Cortex of kidney (tissue), 1 donor: ENCODE data around the gene TMEM9.

Experiments
- DNase-seq: peaks from one replicate; lab custom pipeline; 2025; lab: John Stamatoyannopoulos, UW

Gene TMEM9

DNA sequence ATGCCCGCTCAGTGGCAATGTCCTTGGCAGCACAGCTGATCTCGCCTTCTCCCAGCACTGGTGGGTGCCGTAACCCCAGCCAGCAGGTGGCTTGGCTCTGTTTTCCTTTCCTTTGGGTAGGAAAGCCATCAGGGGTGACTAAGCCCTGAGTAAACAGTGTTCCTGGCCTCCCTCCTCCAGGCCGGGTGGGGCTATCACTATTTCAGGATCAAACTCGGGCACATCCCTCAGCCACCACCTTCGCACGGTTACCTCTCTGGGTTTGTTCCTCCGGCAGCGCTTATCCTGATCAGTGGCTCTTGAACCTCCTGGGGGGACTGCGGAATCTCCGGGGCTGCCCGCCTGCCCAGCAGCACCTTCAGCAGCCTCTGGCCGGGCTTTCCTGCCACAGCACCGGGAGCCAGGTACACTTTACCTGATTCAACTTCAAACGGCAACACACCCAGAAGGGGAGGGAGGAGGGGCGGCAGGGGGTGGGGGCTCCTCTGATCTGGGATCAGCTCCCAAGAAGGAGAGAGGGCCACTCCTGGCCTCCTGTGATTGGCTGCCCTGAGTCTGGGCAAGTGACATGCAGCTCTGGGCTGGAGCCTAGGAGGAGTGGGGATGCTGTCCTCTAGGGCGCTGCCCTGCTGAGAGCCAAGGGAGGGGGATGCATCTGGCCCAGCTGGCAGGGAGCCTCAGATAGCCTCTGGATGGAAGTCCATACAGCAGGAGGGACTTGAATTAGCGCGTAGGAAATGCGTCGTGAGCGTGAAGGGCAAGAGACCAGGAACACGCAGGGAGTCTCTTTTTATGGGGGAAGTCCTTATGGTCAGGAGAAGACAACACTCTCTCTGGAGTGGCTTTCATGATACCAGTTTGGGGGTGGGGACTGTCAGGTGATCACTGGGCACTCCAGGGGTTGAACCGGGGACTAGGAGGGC is 27.2 kb downstream of the TMEM9 start, which contains the start of gene ASCL5:
ASCL5 (minus strand) TSS at position 353 of the 923 bp plus-strand sequence. CDS start 11,812 bp downstream, outside the sequence.
- DNase-seq, result no peak

- no peak for DNase-seq
Observed at GRCh38 chr1:201126463-201126831, 27.8 kb downstream of the TMEM9 start.

DNA sequence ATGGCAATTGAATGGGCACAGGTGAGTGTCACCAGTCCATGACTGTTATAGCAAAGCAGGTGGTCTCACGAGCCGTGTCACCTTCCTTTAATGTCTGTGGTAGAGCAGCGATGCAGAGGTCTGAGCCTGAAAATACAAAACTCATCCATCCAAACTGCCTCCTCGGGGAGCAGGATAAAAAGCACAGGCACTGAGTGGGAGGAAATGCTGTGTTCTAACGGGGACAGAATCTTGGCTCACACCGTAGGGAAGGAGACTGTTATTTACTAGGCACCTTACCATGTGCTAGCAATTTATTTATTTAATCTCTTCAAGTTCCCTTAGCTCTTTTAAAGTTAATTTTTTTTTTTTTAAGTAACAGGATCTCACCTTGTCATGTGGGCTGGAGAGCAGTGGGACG is 28.5 kb downstream of the TMEM9 start:
- no peak for DNase-seq

GRCh38 chr1:201125019-201125418 is 29.3 kb downstream of the TMEM9 start:
- no peak for DNase-seq

DNA sequence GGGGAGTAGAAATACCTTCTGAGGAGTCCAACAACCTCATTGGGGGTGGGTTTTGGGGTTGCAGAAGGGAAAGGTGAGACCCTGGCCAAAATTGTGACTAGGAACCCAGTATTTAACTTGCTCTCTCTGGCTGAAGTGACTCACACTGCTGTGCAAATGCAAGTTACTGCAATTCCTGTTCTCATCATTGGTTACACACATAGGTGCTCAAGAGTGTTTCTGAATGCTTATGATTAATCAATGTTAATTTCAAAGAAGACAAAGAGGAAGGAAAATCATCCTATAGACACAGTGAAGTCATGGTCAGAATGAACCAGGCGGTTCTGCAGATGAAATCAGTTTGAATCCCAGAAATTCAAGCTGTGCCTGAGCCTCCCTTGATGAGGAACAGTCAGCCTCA is 30.4 kb downstream of the TMEM9 start:
- DNase-seq, result no peak

DNA sequence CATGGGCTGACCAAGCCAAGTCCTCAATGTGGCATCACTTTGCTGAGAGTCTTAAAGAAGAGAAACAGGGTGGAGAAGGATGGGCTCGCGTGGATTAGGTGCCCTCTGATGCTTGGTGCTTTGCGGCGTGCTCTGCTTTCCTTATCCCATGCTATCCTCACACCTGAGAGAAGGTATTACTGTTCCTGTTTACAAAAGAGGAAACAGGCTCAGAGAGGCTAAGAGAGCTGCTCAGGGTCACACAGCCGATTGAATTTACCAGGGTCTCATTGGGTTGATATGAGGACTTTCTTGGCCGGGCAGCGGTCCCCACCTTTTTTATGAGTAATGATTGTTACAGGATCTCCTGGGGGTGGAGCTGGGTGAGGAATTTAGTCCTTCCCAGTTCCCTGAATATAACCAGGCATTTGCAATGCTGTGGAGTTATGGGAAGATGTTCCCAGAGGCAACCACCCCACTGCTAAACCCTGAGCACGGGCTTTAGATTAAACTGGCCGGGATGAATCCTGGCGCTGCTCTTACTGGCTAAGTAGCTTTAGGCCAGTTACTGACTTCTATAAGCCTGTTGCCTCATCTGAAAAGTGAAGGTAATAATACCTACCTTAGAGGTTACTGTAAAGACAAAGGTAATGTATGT is 31.8 kb downstream of the TMEM9 start:
- DNase-seq, result no peak

DNA sequence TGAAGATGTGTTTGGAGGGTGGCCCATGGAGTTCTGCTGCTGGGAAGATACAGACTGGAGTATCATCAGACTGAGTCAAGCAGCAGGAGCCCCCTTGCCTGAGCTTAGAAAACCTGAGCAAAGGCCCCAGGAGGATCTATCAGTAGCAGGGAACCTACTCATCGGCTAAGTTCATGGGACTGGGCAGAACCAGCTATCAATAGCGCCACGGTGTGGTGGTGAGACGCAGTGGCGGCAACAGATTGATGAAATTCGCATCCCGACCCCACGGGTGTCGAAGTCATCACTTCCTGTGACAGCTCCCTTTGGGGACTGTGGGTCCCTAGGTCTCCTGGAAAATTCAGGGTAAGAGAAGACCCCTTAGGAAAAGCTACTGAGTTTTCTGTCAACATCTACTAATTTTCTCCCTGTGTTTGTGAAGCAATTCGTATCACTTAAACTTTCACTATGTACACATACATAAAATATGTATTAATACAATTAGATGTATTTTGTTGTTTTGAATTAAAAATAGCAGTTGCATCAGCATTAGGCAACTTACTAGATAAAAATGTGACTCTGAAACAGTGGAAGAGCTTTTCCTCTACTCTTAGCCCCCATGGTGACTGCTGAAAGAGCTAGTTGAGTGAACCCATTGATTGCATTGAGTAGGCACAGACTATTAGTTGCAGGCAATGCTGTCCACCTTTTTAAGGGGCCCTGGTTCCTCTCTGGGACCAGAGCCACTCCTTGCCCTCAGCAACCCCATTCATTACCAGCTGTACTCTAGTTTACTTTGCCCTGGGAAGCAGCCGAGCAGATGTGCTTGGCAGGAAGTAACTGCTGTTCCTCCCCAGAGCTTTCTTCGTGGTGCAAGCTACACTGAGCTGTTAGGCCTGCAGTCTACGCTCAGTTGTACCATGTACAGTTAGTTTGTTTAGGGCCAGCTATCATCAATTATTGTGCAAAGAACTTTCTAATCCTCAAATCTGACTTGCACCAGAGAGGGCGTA is 34.8 kb downstream of the TMEM9 start:
- no peak for DNase-seq

- no peak for DNase-seq
Observed at GRCh38 chr1:201116091-201116490, 38.2 kb downstream of the TMEM9 start.

- no peak for DNase-seq
Observed at GRCh38 chr1:201115390-201115937, 38.8 kb downstream of the TMEM9 start.

DNA sequence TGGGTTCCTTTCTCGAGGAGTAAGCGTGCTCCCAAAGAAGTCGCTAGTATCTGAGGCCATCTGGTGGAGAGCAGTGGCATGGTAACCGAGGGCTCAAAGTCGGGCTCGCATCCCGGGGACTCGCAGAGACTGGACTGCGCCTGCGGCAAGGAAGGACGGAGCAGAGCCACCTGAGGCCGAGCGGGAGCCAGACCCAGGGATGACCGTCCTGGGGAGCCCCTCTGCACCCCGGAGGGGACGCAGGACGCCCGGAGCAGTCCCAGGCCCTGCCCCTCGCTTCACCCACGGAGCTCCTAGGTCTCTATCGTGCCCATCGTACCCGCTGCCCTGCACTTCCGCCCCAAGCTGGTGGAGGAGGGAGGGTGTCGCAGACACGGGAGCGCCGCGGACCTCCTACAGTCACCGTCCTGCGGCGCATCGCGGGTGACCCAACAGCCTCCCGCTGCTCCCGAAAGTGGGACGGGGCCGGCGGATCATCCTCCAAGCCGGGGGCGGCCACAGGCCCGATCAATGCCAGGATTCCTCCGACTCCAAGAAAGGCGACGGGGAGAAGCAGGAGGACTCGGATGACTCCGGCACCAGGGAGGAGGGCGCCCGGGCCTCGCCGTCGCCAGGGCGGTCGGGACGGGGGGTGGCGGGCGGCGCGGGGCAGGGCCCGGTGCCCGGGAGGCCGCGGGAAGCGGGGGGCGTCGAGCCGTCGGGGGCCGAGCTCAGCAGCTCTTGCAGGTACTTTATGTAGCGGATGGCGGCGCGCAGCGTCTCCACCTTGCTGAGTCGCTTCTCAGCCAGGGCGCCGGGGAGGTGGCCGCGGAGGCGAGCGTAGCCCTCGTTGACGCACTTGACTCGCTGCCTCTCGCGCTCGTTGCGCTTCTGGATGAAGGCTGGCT is 39.8 kb downstream of the TMEM9 start:
- no peak for DNase-seq

- no peak for DNase-seq
Observed at GRCh38 chr1:201113451-201114244, 40.6 kb downstream of the TMEM9 start.

DNA sequence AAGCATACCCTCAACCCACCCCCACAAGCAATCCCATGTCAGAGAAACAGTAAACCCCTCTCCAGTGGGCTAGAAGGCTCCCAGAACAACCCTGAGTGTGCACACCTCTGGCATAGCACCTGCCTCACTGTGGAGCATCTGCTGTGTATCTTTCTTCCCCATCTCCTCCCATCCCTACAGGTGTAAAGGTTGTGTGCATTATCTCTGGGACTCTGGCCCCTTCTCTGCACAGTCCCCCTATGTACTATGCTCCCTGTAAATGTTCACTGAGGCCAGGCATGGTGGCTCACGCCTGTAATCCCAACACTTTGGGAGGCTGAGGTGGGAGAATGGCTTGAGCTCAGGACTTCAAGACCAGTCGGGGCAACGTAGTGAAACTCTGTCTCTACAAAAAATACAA is 41.3 kb downstream of the TMEM9 start:
- no peak for DNase-seq

DNA sequence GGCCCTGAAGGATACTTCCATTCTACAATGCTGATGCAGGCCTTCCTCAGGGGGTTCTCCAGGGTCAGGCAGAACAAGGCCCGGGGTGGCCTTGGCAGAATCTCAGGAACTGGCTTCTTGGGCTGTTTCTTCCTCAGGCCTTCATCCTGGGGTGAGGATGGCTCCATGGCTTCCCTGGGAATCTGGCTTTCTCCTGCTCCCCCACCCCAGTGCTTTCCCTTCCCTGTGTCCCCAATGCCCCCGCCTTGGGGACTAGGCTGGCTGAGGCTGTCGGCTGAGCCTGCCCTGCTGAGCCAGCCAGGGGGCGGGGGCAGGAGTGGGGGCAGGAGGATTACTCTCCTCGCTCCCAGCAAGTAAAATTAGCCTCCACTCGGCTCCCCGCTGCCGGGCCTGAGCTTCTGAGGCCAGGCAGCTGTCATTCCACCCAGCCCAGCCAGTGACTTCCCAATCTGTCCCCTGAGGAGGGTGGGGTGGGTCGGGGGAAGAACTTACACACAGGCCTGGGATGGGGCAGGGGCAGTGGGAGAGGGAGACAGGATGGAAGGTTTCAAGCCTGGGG is 42.0 kb downstream of the TMEM9 start, which contains the start of gene CACNA1S:
CACNA1S (minus strand) TSS at position 254 of the 559 bp plus-strand sequence; CDS start at position 167, 87 bp downstream.
- no peak for DNase-seq

DNA sequence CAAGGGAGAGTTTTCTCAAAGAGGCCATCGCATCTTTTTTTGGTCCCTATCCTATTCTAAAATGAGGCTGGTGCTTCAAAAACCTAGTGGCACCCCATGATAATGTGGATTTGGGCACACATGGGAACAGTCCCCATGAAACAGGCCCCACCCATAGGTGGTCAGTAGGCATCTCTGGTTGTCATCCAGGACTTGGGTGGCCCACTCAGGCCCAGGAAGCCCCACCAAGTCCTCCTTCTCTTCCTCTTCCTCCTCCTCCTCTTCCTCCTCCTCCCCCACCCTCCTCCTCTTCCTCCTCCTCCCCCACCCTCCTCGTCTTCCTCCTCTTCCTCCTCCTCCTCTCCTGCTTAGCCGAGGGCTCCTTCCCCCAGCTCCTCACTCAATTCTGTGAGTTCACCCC is 42.6 kb downstream of the TMEM9 start:
- DNase-seq, result no peak

GRCh38 chr1:201111156-201111555 is 43.1 kb downstream of the TMEM9 start:
- no peak for DNase-seq

DNA sequence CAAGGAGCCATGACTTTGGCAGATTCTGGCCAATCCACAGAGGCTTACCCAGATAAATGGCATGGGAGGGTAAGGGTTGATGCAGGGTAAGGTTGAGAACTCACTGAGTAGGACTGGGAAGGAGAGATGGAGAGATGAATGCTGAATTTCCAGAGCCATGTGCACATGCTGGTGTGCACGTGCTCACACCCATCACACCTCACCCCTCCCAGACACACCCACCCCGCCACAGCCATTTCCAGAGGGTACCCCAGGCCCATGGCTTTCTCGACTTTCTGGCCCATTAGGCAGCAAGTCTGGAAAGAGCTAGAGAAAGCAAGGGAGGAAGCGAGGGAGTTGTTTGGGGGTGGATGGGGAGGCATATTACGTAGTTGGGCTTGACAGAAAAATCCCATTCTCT is 43.7 kb downstream of the TMEM9 start:
- no peak for DNase-seq

DNA sequence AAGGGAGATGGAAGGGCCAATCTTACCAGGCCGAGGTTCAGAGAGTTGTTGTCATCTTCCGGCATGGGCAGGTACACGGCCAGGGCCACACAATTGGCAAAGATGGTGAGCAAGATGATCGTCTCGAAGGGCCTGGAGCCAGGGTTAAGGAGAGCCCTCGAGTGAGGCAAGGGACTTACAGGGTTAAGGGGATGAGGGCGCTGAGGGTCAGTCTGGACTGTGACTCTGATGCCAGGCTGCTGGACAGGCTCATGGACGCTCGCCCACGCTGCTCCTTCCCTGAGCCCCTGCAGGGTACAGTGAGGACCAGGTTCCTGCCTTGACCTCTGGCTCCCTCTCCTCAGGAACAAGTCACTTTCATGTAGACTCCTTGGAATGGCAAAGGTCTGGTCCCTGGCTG is 44.1 kb downstream of the TMEM9 start:
- no peak for DNase-seq

- DNase-seq, result no peak
Observed at GRCh38 chr1:201109651-201110050, 44.6 kb downstream of the TMEM9 start.

DNA sequence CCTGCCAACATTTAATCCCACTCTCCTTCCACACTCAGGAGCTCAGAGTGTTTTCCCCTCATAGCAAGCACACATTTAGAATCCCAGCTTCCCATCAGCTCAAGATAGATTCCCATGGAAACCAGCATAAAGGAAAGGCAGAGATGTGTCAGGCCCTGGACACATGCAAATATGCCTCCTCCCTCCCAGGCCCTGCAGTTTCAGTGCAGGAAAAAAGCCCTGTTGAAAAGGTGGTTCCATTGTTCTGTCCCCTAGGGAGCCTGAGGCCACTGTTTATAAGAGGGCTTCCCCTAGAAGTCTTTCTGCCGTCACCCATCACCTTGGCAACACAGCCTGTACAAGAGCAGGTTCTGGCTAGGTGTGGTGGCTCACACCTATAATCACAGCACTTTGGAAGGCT is 45.7 kb downstream of the TMEM9 start:
- DNase-seq, result no peak

- no peak for DNase-seq
Observed at GRCh38 chr1:201105688-201106087, 48.6 kb downstream of the TMEM9 start.
